Measurements from ENCODE around the gene TEX9. TPM values are rescaled to one million over a fixed set of nuclear protein-coding genes. Genes with fewer than 3 reads are reported as not detected.

Gene TEX9
- total RNA-seq, 1 donor from 2014 or later, result 32.7 TPM

DNA sequence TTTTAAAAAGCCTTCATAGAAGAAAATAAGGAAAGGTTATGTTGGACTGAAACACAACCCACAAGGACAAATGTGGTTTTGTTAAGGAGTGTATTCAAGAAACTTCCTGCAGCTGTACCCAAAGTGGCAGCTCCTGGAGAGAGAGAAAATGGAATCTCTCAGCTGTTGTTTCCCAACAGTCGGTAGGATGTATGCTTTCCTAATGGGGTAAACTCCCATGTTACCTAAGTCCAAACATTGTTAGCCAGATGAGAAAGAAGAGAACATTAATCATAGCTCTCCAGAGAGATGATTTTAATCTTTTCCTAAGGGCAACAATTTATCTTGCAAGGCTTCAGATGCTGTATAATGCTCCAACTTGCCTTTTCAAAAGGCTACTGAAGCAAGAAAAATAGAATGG lies 22.6 kb upstream of the TEX9 start:
- Mint-ChIP-seq H3K27me3 (no peaks in the 10 kb centered on the region), H3K27ac (no peak overlapping the region), H3K4me3 (ENCODE audit: low read depth) (no peak overlapping the region), H3K4me1 (ENCODE audit: low read depth) (peaks cover 2% of the 10 kb centered on the region), H3K36me3 (ENCODE audit: insufficient read depth) (no peaks in the 10 kb centered on the region), H3K9me3 (ENCODE audit: low read depth) (no peaks in the 10 kb centered on the region)
- TF ChIP-seq CTCF (IDR thresholded peaks at IDR 0.05; ENCODE audit: unreplicated experiment), result no peak
- no peak for DNase-seq (ENCODE audit: low spot score, unreplicated experiment)

DNA sequence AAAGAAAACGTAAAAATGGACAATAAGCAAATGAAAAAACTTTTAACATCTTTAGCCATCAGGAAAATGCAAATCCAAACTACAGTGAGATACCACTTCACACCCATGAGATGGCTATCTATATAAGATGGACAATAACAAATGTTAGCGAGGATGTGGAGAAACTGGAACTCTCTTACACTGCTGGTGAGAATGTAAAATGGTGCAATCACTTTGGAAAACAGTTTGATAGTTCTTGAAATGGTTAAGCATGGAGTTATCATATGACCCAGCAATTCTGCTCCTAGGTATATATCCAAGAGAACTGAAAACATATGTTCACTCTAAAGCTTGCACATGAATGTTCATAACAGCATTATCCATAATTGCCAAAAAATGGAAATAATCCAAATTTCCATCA lies 21.3 kb upstream of the TEX9 start:
- Mint-ChIP-seq H3K4me3 (ENCODE audit: low read depth) (no peak overlapping the region), H3K27ac (no peak overlapping the region), H3K36me3 (ENCODE audit: insufficient read depth) (no peaks in the 10 kb centered on the region), H3K27me3 (no peaks in the 10 kb centered on the region), H3K9me3 (ENCODE audit: low read depth) (no peaks in the 10 kb centered on the region), H3K4me1 (ENCODE audit: low read depth) (peaks cover 2% of the 10 kb centered on the region)
- DNase-seq (ENCODE audit: low spot score, unreplicated experiment), result no peak
- no peak for TF ChIP-seq CTCF (IDR thresholded peaks at IDR 0.05; ENCODE audit: unreplicated experiment)

- H3K27me3 Mint-ChIP-seq, result no peaks in the 10 kb centered on the region
- peaks cover 2% of the 10 kb centered on the region for H3K4me1 Mint-ChIP-seq (ENCODE audit: low read depth)
- no peak overlapping the region for H3K27ac Mint-ChIP-seq
- H3K4me3 Mint-ChIP-seq (ENCODE audit: low read depth), result no peak overlapping the region
- no peak for TF ChIP-seq CTCF (IDR thresholded peaks at IDR 0.05; ENCODE audit: unreplicated experiment)
- H3K36me3 Mint-ChIP-seq (ENCODE audit: insufficient read depth), result no peaks in the 10 kb centered on the region
- DNase-seq (ENCODE audit: low spot score, unreplicated experiment), result no peak
- H3K9me3 Mint-ChIP-seq (ENCODE audit: low read depth), result no peaks in the 10 kb centered on the region
Measured at GRCh38 chr15:56344336-56344735, 20.9 kb upstream of the TEX9 start.

- Mint-ChIP-seq H3K36me3 (ENCODE audit: insufficient read depth) (no peaks in the 10 kb centered on the region), H3K4me1 (ENCODE audit: low read depth) (peaks cover 2% of the 10 kb centered on the region), H3K27me3 (no peaks in the 10 kb centered on the region), H3K9me3 (ENCODE audit: low read depth) (no peaks in the 10 kb centered on the region), H3K4me3 (ENCODE audit: low read depth) (no peak overlapping the region), H3K27ac (no peak overlapping the region)
- no peak for DNase-seq (ENCODE audit: low spot score, unreplicated experiment)
- TF ChIP-seq CTCF (IDR thresholded peaks at IDR 0.05; ENCODE audit: unreplicated experiment), result no peak
Measured at GRCh38 chr15:56346414-56346813, 18.8 kb upstream of the TEX9 start.

DNA sequence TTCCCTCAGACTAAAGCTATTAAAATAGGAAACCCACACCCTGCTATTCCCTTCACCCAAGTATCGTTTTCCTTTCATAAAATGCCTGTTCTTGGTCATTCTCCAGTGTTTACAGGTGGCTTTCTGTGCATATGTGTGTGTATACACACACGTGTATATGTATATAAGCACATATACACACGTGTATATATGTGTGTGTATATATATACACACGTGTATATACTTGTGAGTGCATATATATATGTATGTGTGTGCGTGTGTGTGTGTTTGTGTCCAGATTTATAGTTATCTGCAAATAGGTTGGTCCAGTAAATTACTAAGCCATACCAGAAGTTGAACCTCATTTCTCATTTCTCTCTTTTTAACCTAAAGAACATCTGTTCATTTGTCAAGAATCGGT lies 15.7 kb upstream of the TEX9 start:
- Mint-ChIP-seq H3K27me3 (no peaks in the 10 kb centered on the region), H3K4me3 (ENCODE audit: low read depth) (no peak overlapping the region), H3K27ac (no peak overlapping the region), H3K4me1 (ENCODE audit: low read depth) (no peaks in the 10 kb centered on the region), H3K36me3 (ENCODE audit: insufficient read depth) (no peaks in the 10 kb centered on the region), H3K9me3 (ENCODE audit: low read depth) (no peaks in the 10 kb centered on the region)
- DNase-seq (ENCODE audit: low spot score, unreplicated experiment), result no peak
- TF ChIP-seq CTCF (IDR thresholded peaks at IDR 0.05; ENCODE audit: unreplicated experiment), result no peak
